ENCODE data around the gene MYOG. TPM values are rescaled to one million over a fixed set of nuclear protein-coding genes. Genes with fewer than 3 reads are reported as not detected.

MYOG gene
- total and polyA plus RNA-seq, 10 donors: not detected

- WGBS, 5 donors: 76 to 92% (median 85%) methylated on average over 5 of the region's 5 CpGs
- H3K27me3 ChIP-seq (replicated peaks in 1 of 7): peaks cover 0 to 24% (median 0%) of the 10 kb centered on the region in 7 donors
- no peak for TF ChIP-seq POLR2A (IDR thresholded peaks at IDR 0.05)
- TF ChIP-seq CTCF (IDR thresholded peaks at IDR 0.05 in 8 of 11, conservative IDR thresholded peaks at IDR 0.05 in 3 of 11): no peak
- TF ChIP-seq POLR2AphosphoS5 (IDR thresholded peaks at IDR 0.05): no peak
- H3K4me3 ChIP-seq: no peak overlapping the region
- DNase-seq: no peak
- H3K36me3 ChIP-seq: no peaks in the 10 kb centered on the region
- H3K4me1 ChIP-seq: peaks cover 0 to 31% (median 11%) of the 10 kb centered on the region in 6 donors
- intact Hi-C loops (cut with DNase I; ENCODE audit: low total_unique reads): no loop called here
- no peak overlapping the region for H3K27ac ChIP-seq
- H3K9me3 ChIP-seq: no peaks in the 10 kb centered on the region
Observed at GRCh38 chr1:203054642-203055041, 31.2 kb downstream of the MYOG start.

- Histone ChIP-seq H3K27ac (no peak overlapping the region), H3K27me3 (replicated peaks in 1 of 7) (peaks cover 0 to 24% (median 0%) of the 10 kb centered on the region in 7 donors), H3K36me3 (no peaks in the 10 kb centered on the region), H3K9me3 (no peaks in the 10 kb centered on the region), H3K4me1 (peaks cover 0 to 27% (median 10%) of the 10 kb centered on the region in 6 donors), H3K4me3 (no peak overlapping the region)
- intact Hi-C loops (cut with DNase I; ENCODE audit: low total_unique reads): no loop called here
- no peak for TF ChIP-seq POLR2A (IDR thresholded peaks at IDR 0.05)
- TF ChIP-seq POLR2AphosphoS5 (IDR thresholded peaks at IDR 0.05): no peak
- no peak for TF ChIP-seq CTCF (IDR thresholded peaks at IDR 0.05 in 8 of 11, conservative IDR thresholded peaks at IDR 0.05 in 3 of 11)
- WGBS, 5 donors: 29 to 91% (median 68%) methylated on average over 1 of the region's 1 CpG
- DNase-seq: no peak
Observed at GRCh38 chr1:203054184-203054583, 31.6 kb downstream of the MYOG start.

GRCh38 chr1:203052601-203053000, 33.2 kb downstream of the MYOG start:
- intact Hi-C loops (cut with DNase I; ENCODE audit: low total_unique reads): no loop called here
- WGBS, 5 donors: 78 to 90% (median 86%) methylated on average over 3 of the region's 3 CpGs
- H3K27ac ChIP-seq: no peak overlapping the region
- H3K4me3 ChIP-seq: no peak overlapping the region
- TF ChIP-seq POLR2A (IDR thresholded peaks at IDR 0.05) (no peak), POLR2AphosphoS5 (IDR thresholded peaks at IDR 0.05) (no peak), CTCF (IDR thresholded peaks at IDR 0.05 in 8 of 11, conservative IDR thresholded peaks at IDR 0.05 in 3 of 11) (no peak)
- H3K9me3 ChIP-seq: no peaks in the 10 kb centered on the region
- H3K36me3 ChIP-seq: no peaks in the 10 kb centered on the region
- H3K4me1 ChIP-seq: peaks cover 0 to 12% (median 2%) of the 10 kb centered on the region in 6 donors
- peaks cover 0 to 32% (median 0%) of the 10 kb centered on the region in 7 donors for H3K27me3 ChIP-seq (replicated peaks in 1 of 7)
- DNase-seq: no peak

GRCh38 chr1:203051841-203052324, 33.9 kb downstream of the MYOG start:
- Histone ChIP-seq H3K4me1 (peaks cover 0 to 12% (median 1%) of the 10 kb centered on the region in 6 donors), H3K4me3 (no peak overlapping the region), H3K9me3 (no peaks in the 10 kb centered on the region), H3K27me3 (replicated peaks in 1 of 7) (peaks cover 0 to 32% (median 0%) of the 10 kb centered on the region in 7 donors), H3K27ac (no peak overlapping the region), H3K36me3 (no peaks in the 10 kb centered on the region)
- 35 to 42% (median 38%) methylated on average over 12 to 20 of the region's 20 CpGs for WGBS, 5 donors
- intact Hi-C loops (cut with DNase I; ENCODE audit: low total_unique reads): no loop called here
- TF ChIP-seq CTCF (IDR thresholded peaks at IDR 0.05 in 8 of 11, conservative IDR thresholded peaks at IDR 0.05 in 3 of 11) (no peak), POLR2A (IDR thresholded peaks at IDR 0.05) (no peak), POLR2AphosphoS5 (IDR thresholded peaks at IDR 0.05) (no peak)
- DNase-seq: no peak

Data from spleen (tissue), 11 donors.